IMR-90 (cell line): Measurements from ENCODE around the gene NDUFA1. TPM values are rescaled to one million over a fixed set of nuclear protein-coding genes. Genes with fewer than 3 reads are reported as not detected.

Experiments used
- ATAC-seq: fragments of 200-7000 bp; cut with Tn5 transposase; 2 replicates; pipeline ENCODE4 v1.9.1; 2020; ENCODE audit warnings: low read depth, mild to moderate bottlenecking, moderate library complexity
- BruUV-seq: library from RNA; stranded (reverse); fragments of 400-500 nt; replicated peaks from 2 replicates; lab custom pipeline; 2021; lab: Mats Ljungman, UMichigan
- CTCF ChIA-PET: fragments of 300-600 bp; formaldehyde crosslinking; extraction: SDS; loops from one replicate; lab custom pipeline; 2021; ENCODE audit warnings: antibody characterized with exemption; lab: Yijun Ruan, JAX
- POLR2A ChIA-PET: fragments of 300-600 bp; sonication (Branson Sonifier 250); formaldehyde crosslinking; loops from one replicate; lab custom pipeline; 2022; ENCODE audit warnings: antibody characterized with exemption; ENCODE audit not compliant: unreplicated experiment; lab: Charles Lee
- DNase-seq: peaks from one replicate; pipeline ENCODE4 v3.0.0; 2013
- H2AFZ ChIP-seq: replicated peaks from 2 replicates; pipeline ENCODE3; 2013; ENCODE audit warnings: low read length, mild to moderate bottlenecking; ENCODE audit not compliant: poor library complexity
- H2AK5ac ChIP-seq: 2 replicates; pipeline ENCODE4 v1.6.1; 2013; ENCODE audit warnings: low read depth, low read length, inconsistent platforms
- H2AK9ac ChIP-seq: replicated peaks from 2 replicates; pipeline ENCODE3; 2013; ENCODE audit warnings: mild to moderate bottlenecking, low read depth, low read length, moderate library complexity; ENCODE audit not compliant: poor library complexity
- H2BK120ac ChIP-seq: 2 replicates; pipeline ENCODE4 v1.6.1; 2013; ENCODE audit warnings: low read depth, low read length, inconsistent platforms
- H2BK15ac ChIP-seq: 3 replicates; pipeline ENCODE4 v1.6.1; 2013; ENCODE audit warnings: low read depth, low read length, inconsistent platforms
- H2BK20ac ChIP-seq: 2 replicates; pipeline ENCODE4 v1.6.1; 2013; ENCODE audit warnings: low read depth, mild to moderate bottlenecking, inconsistent platforms, low read length, moderate library complexity
- H2BK5ac ChIP-seq: 2 replicates; pipeline ENCODE4 v1.6.1; 2013; ENCODE audit warnings: mild to moderate bottlenecking, low read depth, low read length, inconsistent platforms; ENCODE audit not compliant: poor library complexity, severe bottlenecking
- H3K14ac ChIP-seq: replicated peaks from 2 replicates; pipeline ENCODE4 v1.6.1; 2013; ENCODE audit warnings: low read depth, low read length, inconsistent platforms
- H3K18ac ChIP-seq: 2 replicates; pipeline ENCODE4 v1.6.1; 2013; ENCODE audit warnings: low read depth, low read length, control low read depth
- H3K23ac ChIP-seq: 2 replicates; pipeline ENCODE4 v1.6.1; 2013; ENCODE audit warnings: low read depth, low read length, inconsistent platforms
- H3K27ac ChIP-seq: 2 replicates; pipeline ENCODE4 v1.5.1; 2013; ENCODE audit warnings: mild to moderate bottlenecking, control low read depth, low read length; ENCODE audit not compliant: insufficient read depth
- H3K27me3 ChIP-seq: 2 replicates; pipeline ENCODE4 v1.6.1; 2013; ENCODE audit warnings: low read length; ENCODE audit not compliant: control insufficient read depth, insufficient read depth
- H3K36me3 ChIP-seq: 2 replicates; pipeline ENCODE4 v1.6.1; 2013; ENCODE audit warnings: low read length, mixed read lengths; ENCODE audit not compliant: control insufficient read depth, insufficient read depth
- H3K4ac ChIP-seq: 2 replicates; pipeline ENCODE4 v1.6.1; 2013; ENCODE audit warnings: low read depth, low read length, inconsistent platforms
- H3K4me1 ChIP-seq: 2 replicates; pipeline ENCODE4 v1.6.1; 2013; ENCODE audit warnings: low read length, mixed read lengths; ENCODE audit not compliant: control insufficient read depth, insufficient read depth
- H3K4me2 ChIP-seq: 2 replicates; pipeline ENCODE4 v1.6.1; 2013; ENCODE audit warnings: low read depth, mild to moderate bottlenecking, control low read depth, low read length, moderate library complexity
- H3K4me3 ChIP-seq: 2 replicates; pipeline ENCODE4 v1.5.1; 2013; ENCODE audit warnings: low read depth, mild to moderate bottlenecking, control low read depth, low read length, moderate library complexity; ENCODE audit not compliant: insufficient read depth
- H3K56ac ChIP-seq: 2 replicates; pipeline ENCODE4 v1.6.1; 2013; ENCODE audit warnings: low read length, inconsistent platforms; ENCODE audit not compliant: insufficient read depth; ENCODE audit errors: extremely low read depth
- H3K79me1 ChIP-seq, 2 experiments: 2 replicates each; pipeline ENCODE4 v1.6.1; 2013; ENCODE audit warnings: low read length in 2 of 2, inconsistent platforms in 1 of 2, low read depth in 1 of 2
- H3K9ac ChIP-seq: 2 replicates; pipeline ENCODE4 v1.6.1; 2013; ENCODE audit warnings: low read depth, low read length, control low read depth
- H3K9me1 ChIP-seq: 2 replicates; pipeline ENCODE4 v1.6.1; 2013; ENCODE audit warnings: low read length, inconsistent platforms; ENCODE audit not compliant: insufficient read depth
- H3K9me3 ChIP-seq: 2 replicates; pipeline ENCODE4 v1.6.1; 2013; ENCODE audit warnings: low read length; ENCODE audit not compliant: control insufficient read depth, insufficient read depth
- H4K20me1 ChIP-seq: 2 replicates; pipeline ENCODE4 v1.6.1; 2013; ENCODE audit warnings: low read length, inconsistent platforms; ENCODE audit not compliant: insufficient read depth
- H4K5ac ChIP-seq: 2 replicates; pipeline ENCODE4 v1.6.1; 2013; ENCODE audit warnings: mild to moderate bottlenecking, low read depth, low read length, control low read depth
- H4K8ac ChIP-seq, 2 experiments: 2 replicates each; pipeline ENCODE4 v1.6.1; 2013; ENCODE audit warnings: low read depth in 2 of 2, low read length in 2 of 2, control low read depth in 1 of 2, inconsistent platforms in 1 of 2
- H4K91ac ChIP-seq: 2 replicates; pipeline ENCODE4 v1.6.1; 2013; ENCODE audit warnings: low read depth, low read length, inconsistent platforms; ENCODE audit not compliant: insufficient read depth
- FOS ChIP-seq: fragments of 150-350 bp; IDR thresholded peaks from 2 replicates; pipeline ENCODE4 v1.6.1; 2016; ENCODE audit warnings: low read depth, low read length
- RAD21 ChIP-seq: IDR thresholded peaks from 2 replicates; pipeline ENCODE4 v1.6.1; 2012; ENCODE audit warnings: low read length, improper control_type of control experiment
- WGBS, 2 experiments: methylation state at CpG; one replicate each; pipeline versions ENCODE4 v1.1.5 to v1.1.7; 2013; ENCODE audit warnings: missing lambda C conversion rate in 2 of 2; ENCODE audit not compliant: insufficient read length in 1 of 2; ENCODE audit errors: extremely low coverage in 2 of 2; 5-methylcytosine and 5-hydroxymethylcytosine counted together
- dilution Hi-C: fragments of 300-500 bp; cut with HindIII; formaldehyde crosslinking; loops from one replicate; pipeline ENCODE4 v1.14.3; 2018; ENCODE audit warnings: low sequenced_read_pairs; ENCODE audit not compliant: unreplicated experiment
- in situ Hi-C: fragments of 300-500 bp; cut with MboI; formaldehyde crosslinking; loops from 3 replicates; pipeline ENCODE4 v1.14.3; 2019; ENCODE audit warnings: low sequenced_read_pairs, inconsistent platforms, mixed read lengths
- intact Hi-C: fragments of 100-400 bp; cut with micrococcal nuclease; formaldehyde crosslinking; loops from 2 replicates; pipeline ENCODE4 v1.10.0; 2022
- polyA plus RNA-seq, 3 experiments: library from polyadenylated mRNA; depleted of rRNA; stranded (reverse); fragments of >200 nt; gene quantifications; 2 replicates each; pipeline ENCODE4 v1.2.3, GENCODE V29; 2012; ENCODE audit warnings: low replicate concordance in 1 of 3
- total RNA-seq: library from RNA; depleted of rRNA; stranded (reverse); fragments of >200 nt; gene quantifications from 2 replicates; pipeline ENCODE4 v1.2.3, GENCODE V29; 2012

NDUFA1 gene
- total and polyA plus RNA-seq, 2 of the 4 experiments (the other 2 are of a cell fraction), result 12.5 to 90.1 TPM

DNA sequence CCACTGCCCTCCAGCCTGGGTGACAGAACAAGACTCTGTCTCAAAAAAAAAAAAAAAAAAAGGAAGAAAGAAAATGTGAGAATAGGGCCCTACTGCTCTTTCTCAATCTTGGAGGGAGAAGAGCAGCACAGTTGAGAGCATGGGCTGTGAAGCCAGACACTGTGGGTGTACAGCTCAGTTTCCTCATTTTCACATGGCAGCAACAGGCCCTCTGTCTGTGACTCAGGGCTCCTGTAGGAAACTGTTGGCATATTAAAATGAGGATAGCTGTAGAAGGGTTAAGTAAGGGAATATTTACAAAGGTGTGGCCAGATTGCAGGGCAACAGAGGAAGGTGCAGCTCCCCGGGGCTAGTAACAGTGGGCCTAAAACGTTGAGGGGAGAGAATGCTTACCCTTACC is 27.5 kb downstream of the NDUFA1 start:
- WGBS, 2 experiments, result no CpG with 5 or more reads among the region's 2 CpGs
- Histone ChIP-seq H3K4ac (no peak overlapping the region), H3K9ac (no peak overlapping the region), H2BK15ac (no peak overlapping the region), H2BK20ac (no peak overlapping the region), H4K8ac (no peak overlapping the region), H3K18ac (no peak overlapping the region), H3K36me3 (no peaks in the 10 kb centered on the region), H4K91ac (no peak overlapping the region), H3K79me1 (no peaks in the 10 kb centered on the region), H3K9me3 (no peaks in the 10 kb centered on the region), H4K5ac (no peak overlapping the region), H3K27ac (no peak overlapping the region), H2AFZ (peak overlapping the region; percentile 29), H3K9me1 (no peaks in the 10 kb centered on the region), H3K4me3 (no peak overlapping the region), H3K4me2 (no peak overlapping the region), H2AK9ac (no peak overlapping the region), H2BK120ac (no peak overlapping the region), H3K14ac (no peak overlapping the region), H3K56ac (no peak overlapping the region), H2AK5ac (no peak overlapping the region), H3K27me3 (no peaks in the 10 kb centered on the region), H2BK5ac (no peak overlapping the region), H3K4me1 (no peaks in the 10 kb centered on the region), H3K23ac (no peak overlapping the region), H4K20me1 (no peaks in the 10 kb centered on the region)
- DNase-seq (no peak), ATAC-seq (no peak)
- POLR2A ChIA-PET, result no interaction called here
- intact Hi-C loops, result no loop called here
- TF ChIP-seq FOS (no peak), RAD21 (no peak)
- CTCF ChIA-PET, result interaction anchor here (0.6 to 1.4 kb wide), 2 partner anchors 12 to 88 kb away, joined by 3 to 5 read pairs; no protein-coding TSS in a partner anchor
- in situ Hi-C loops, result no loop called here
- BruUV-seq, result no TSS peak
- dilution Hi-C loops, result no loop called here
